ENCODE measurements around the gene PCBP4.
A peak's percentile ranks its signal among the peaks of the same experiment; 100 is the strongest.
"Not testable (repeated sequence)": the region's sequence is repeated elsewhere in the genome, so short reads cannot be mapped to it uniquely, and the experiment has no call there.

PCBP4 gene

GRCh38 chr3:51934139-51934850, 33.0 kb downstream of the PCBP4 start:
- H3K36me3 Mint-ChIP-seq = peaks cover 76% of the 10 kb centered on the region
- H3K4me1 Mint-ChIP-seq = peaks cover 5% of the 10 kb centered on the region
- no peak overlapping the region for H3K4me3 Mint-ChIP-seq
- ATAC-seq = no peak
- H3K9me3 Mint-ChIP-seq = no peaks in the 10 kb centered on the region
- H3K27ac Mint-ChIP-seq = no peak overlapping the region
- no peaks in the 10 kb centered on the region for H3K27me3 Mint-ChIP-seq

- H3K4me1 Mint-ChIP-seq = no peaks in the 10 kb centered on the region
- peaks cover 71% of the 10 kb centered on the region for H3K36me3 Mint-ChIP-seq
- no peak overlapping the region for H3K4me3 Mint-ChIP-seq
- H3K27me3 Mint-ChIP-seq = no peaks in the 10 kb centered on the region
- H3K9me3 Mint-ChIP-seq = no peaks in the 10 kb centered on the region
- ATAC-seq = no peak
- no peak overlapping the region for H3K27ac Mint-ChIP-seq
Measured at GRCh38 chr3:51933471-51934138, 33.6 kb downstream of the PCBP4 start.

GRCh38 chr3:51932471-51933370, 34.5 kb downstream of the PCBP4 start:
- no peak overlapping the region for H3K4me3 Mint-ChIP-seq
- H3K36me3 Mint-ChIP-seq = peaks cover 62% of the 10 kb centered on the region
- no peaks in the 10 kb centered on the region for H3K4me1 Mint-ChIP-seq
- no peak overlapping the region for H3K27ac Mint-ChIP-seq
- H3K9me3 Mint-ChIP-seq = no peaks in the 10 kb centered on the region
- peak; percentile 18 for ATAC-seq
- no peaks in the 10 kb centered on the region for H3K27me3 Mint-ChIP-seq

- no peaks in the 10 kb centered on the region for H3K4me1 Mint-ChIP-seq
- peaks cover 53% of the 10 kb centered on the region for H3K36me3 Mint-ChIP-seq
- no peak overlapping the region for H3K4me3 Mint-ChIP-seq
- H3K27ac Mint-ChIP-seq = no peak overlapping the region
- H3K9me3 Mint-ChIP-seq = no peaks in the 10 kb centered on the region
- ATAC-seq = no peak
- H3K27me3 Mint-ChIP-seq = no peaks in the 10 kb centered on the region
Measured at GRCh38 chr3:51931756-51932155, 35.5 kb downstream of the PCBP4 start.

- no peaks in the 10 kb centered on the region for H3K4me1 Mint-ChIP-seq
- H3K36me3 Mint-ChIP-seq = peaks cover 40% of the 10 kb centered on the region
Measured at GRCh38 chr3:51930439-51930838, 36.8 kb downstream of the PCBP4 start.

GRCh38 chr3:51929420-51930003, 37.7 kb downstream of the PCBP4 start:
- Mint-ChIP-seq H3K4me3 (no peak overlapping the region), H3K36me3 (peaks cover 30% of the 10 kb centered on the region), H3K27ac (no peak overlapping the region), H3K9me3 (no peaks in the 10 kb centered on the region), H3K27me3 (no peaks in the 10 kb centered on the region), H3K4me1 (no peaks in the 10 kb centered on the region)
- no peak for ATAC-seq

More at GRCh38 chr3:51930439-51930838, 36.8 kb downstream of the PCBP4 start:
- Mint-ChIP-seq H3K9me3 (no peaks in the 10 kb centered on the region), H3K27ac (no peak overlapping the region), H3K27me3 (no peaks in the 10 kb centered on the region), H3K4me3 (no peak overlapping the region)
- no peak for ATAC-seq

- peaks cover 25% of the 10 kb centered on the region for H3K36me3 Mint-ChIP-seq
- not testable (repeated sequence) for H3K4me3 Mint-ChIP-seq, H3K27me3 Mint-ChIP-seq, H3K27ac Mint-ChIP-seq, H3K4me1 Mint-ChIP-seq, H3K9me3 Mint-ChIP-seq, ATAC-seq
Measured at GRCh38 chr3:51928981-51929380, 38.3 kb downstream of the PCBP4 start.

GRCh38 chr3:51928438-51928837, 38.8 kb downstream of the PCBP4 start:
- Mint-ChIP-seq H3K27me3 (no peaks in the 10 kb centered on the region), H3K9me3 (no peaks in the 10 kb centered on the region), H3K4me1 (no peaks in the 10 kb centered on the region), H3K4me3 (no peak overlapping the region), H3K36me3 (peaks cover 19% of the 10 kb centered on the region), H3K27ac (no peak overlapping the region)
- no peak for ATAC-seq

- peak; percentile 36 for ATAC-seq
- peaks cover 2% of the 10 kb centered on the region for H3K27me3 Mint-ChIP-seq
Measured at GRCh38 chr3:51927061-51927977, 39.9 kb downstream of the PCBP4 start.

GRCh38 chr3:51921081-51921578, 46.1 kb downstream of the PCBP4 start:
- H3K36me3 Mint-ChIP-seq = no peaks in the 10 kb centered on the region
- peaks cover 30% of the 10 kb centered on the region for H3K27me3 Mint-ChIP-seq
- H3K27ac Mint-ChIP-seq = no peak overlapping the region
- ATAC-seq = no peak
- H3K4me1 Mint-ChIP-seq = no peaks in the 10 kb centered on the region
- H3K9me3 Mint-ChIP-seq = no peaks in the 10 kb centered on the region
- H3K4me3 Mint-ChIP-seq = no peak overlapping the region

More at GRCh38 chr3:51927061-51927977, 39.9 kb downstream of the PCBP4 start:
- Mint-ChIP-seq H3K27ac (no peak overlapping the region), H3K4me3 (no peak overlapping the region), H3K4me1 (no peaks in the 10 kb centered on the region), H3K9me3 (no peaks in the 10 kb centered on the region), H3K36me3 (peaks cover 10% of the 10 kb centered on the region)

GRCh38 chr3:51916418-51916817, 50.8 kb downstream of the PCBP4 start:
- no peaks in the 10 kb centered on the region for H3K9me3 Mint-ChIP-seq
- H3K36me3 Mint-ChIP-seq = no peaks in the 10 kb centered on the region
- no peak for ATAC-seq
- no peaks in the 10 kb centered on the region for H3K4me1 Mint-ChIP-seq
- H3K27ac Mint-ChIP-seq = no peak overlapping the region
- H3K4me3 Mint-ChIP-seq = no peak overlapping the region
- H3K27me3 Mint-ChIP-seq = peaks cover 21% of the 10 kb centered on the region

- Mint-ChIP-seq H3K36me3 (peaks cover 6% of the 10 kb centered on the region), H3K27me3 (peaks cover 58% of the 10 kb centered on the region), H3K9me3 (peaks cover 14% of the 10 kb centered on the region), H3K27ac (no peak overlapping the region), H3K4me1 (no peaks in the 10 kb centered on the region), H3K4me3 (no peak overlapping the region)
- ATAC-seq = no peak
Measured at GRCh38 chr3:51908026-51908425, 59.2 kb downstream of the PCBP4 start.
